ENCODE results near the gene ENPP7.

- TF ChIP-seq POLR2A (IDR thresholded peaks at IDR 0.05) (no peak), CTCF (IDR thresholded peaks at IDR 0.05) (no peak)
Observed at GRCh38 chr17:79737922-79738578, 7.3 kb downstream of the ENPP7 start.

Measured in lower leg skin (tissue), 3 donors.